ENCODE data around the gene SOX5.

SOX5 gene

GRCh38 chr12:23781118-23781517, 168.4 kb downstream of the SOX5 start:
- DNase-seq = no peak
- Histone ChIP-seq H2AFZ (ENCODE audit: low read depth, low read length) (no peak overlapping the region), H3K23ac (ENCODE audit: low read length in 2 of 2) (no peak overlapping the region), H3K27ac (ENCODE audit: low read length, poor library complexity, severe bottlenecking) (no peak overlapping the region), H3K14ac (ENCODE audit: low read length in 2 of 2) (no peak overlapping the region), H3K9ac (ENCODE audit: low read length) (no peak overlapping the region), H3K4ac (ENCODE audit: low read depth in 1 of 2, low read length in 2 of 2) (no peak overlapping the region), H3K9me3 (ENCODE audit: control insufficient read depth, low read length) (no peaks in the 10 kb centered on the region), H3K79me1 (replicated peaks; ENCODE audit: low read length, poor library complexity, severe bottlenecking) (no peaks in the 10 kb centered on the region), H3K4me1 (ENCODE audit: control insufficient read depth, insufficient read depth, low read depth, low read length) (no peaks in the 10 kb centered on the region), H4K8ac (ENCODE audit: low read length) (no peak overlapping the region), H2AK5ac (ENCODE audit: low read length, severe bottlenecking) (no peak overlapping the region), H4K91ac (ENCODE audit: low read length) (no peak overlapping the region), H3K18ac (ENCODE audit: low read depth in 1 of 2, low read length in 2 of 2) (no peak overlapping the region), H3K4me3 (ENCODE audit: insufficient read depth in 1 of 2, low read depth in 1 of 2, low read length in 2 of 2) (no peak overlapping the region), H3K27me3 (ENCODE audit: control insufficient read depth in 1 of 2, insufficient read depth in 1 of 2, low read length in 2 of 2) (no peaks in the 10 kb centered on the region), H2BK15ac (ENCODE audit: low read depth, poor library complexity, severe bottlenecking) (no peak overlapping the region), H2BK5ac (ENCODE audit: low read depth, low read length, poor library complexity, severe bottlenecking) (no peak overlapping the region), H3K4me2 (ENCODE audit: low read length, poor library complexity, severe bottlenecking) (no peak overlapping the region), H3K36me3 (ENCODE audit: control insufficient read depth in 1 of 2, insufficient read depth in 2 of 2, low read depth in 1 of 2, low read length in 2 of 2) (no peaks in the 10 kb centered on the region), H2BK120ac (ENCODE audit: low read depth, low read length) (no peak overlapping the region), H2BK12ac (ENCODE audit: low read length in 2 of 2) (no peak overlapping the region)
- WGBS = 100% methylated on average over 1 of the region's 1 CpG

DNA sequence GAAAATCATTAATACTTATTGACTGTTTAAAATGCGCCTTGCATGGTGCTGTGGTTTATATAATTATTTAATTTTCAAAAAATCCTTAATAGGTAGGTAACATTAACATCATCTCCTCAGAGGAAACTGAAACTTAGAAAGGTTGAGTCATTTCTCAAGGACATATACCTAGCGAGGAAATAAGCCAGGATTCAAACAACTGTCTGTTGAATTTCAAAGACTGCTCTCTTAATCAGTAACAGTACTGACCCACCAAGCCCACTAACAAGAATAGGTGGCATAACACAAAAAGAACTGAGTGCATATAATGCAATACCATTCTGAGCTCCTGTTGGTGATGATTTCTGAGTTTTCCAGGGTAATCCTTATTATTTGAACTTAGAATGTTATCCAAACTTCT, 174.3 kb downstream of the SOX5 start:
- Histone ChIP-seq H3K18ac (ENCODE audit: low read depth in 1 of 2, low read length in 2 of 2) (no peak overlapping the region), H3K4me3 (ENCODE audit: insufficient read depth in 1 of 2, low read depth in 1 of 2, low read length in 2 of 2) (no peak overlapping the region), H3K23ac (ENCODE audit: low read length in 2 of 2) (no peak overlapping the region), H3K14ac (ENCODE audit: low read length in 2 of 2) (no peak overlapping the region), H3K4ac (ENCODE audit: low read depth in 1 of 2, low read length in 2 of 2) (no peak overlapping the region), H2BK5ac (ENCODE audit: low read depth, low read length, poor library complexity, severe bottlenecking) (no peak overlapping the region), H3K9ac (ENCODE audit: low read length) (no peak overlapping the region), H3K9me3 (ENCODE audit: control insufficient read depth, low read length) (no peaks in the 10 kb centered on the region), H4K91ac (ENCODE audit: low read length) (no peak overlapping the region), H4K8ac (ENCODE audit: low read length) (no peak overlapping the region), H3K27me3 (ENCODE audit: control insufficient read depth in 1 of 2, insufficient read depth in 1 of 2, low read length in 2 of 2) (no peaks in the 10 kb centered on the region), H3K27ac (ENCODE audit: low read length, poor library complexity, severe bottlenecking) (no peak overlapping the region), H2AK5ac (ENCODE audit: low read length, severe bottlenecking) (no peak overlapping the region), H3K4me2 (ENCODE audit: low read length, poor library complexity, severe bottlenecking) (no peak overlapping the region), H2BK120ac (ENCODE audit: low read depth, low read length) (no peak overlapping the region), H2BK15ac (ENCODE audit: low read depth, poor library complexity, severe bottlenecking) (no peak overlapping the region), H3K36me3 (ENCODE audit: control insufficient read depth in 1 of 2, insufficient read depth in 2 of 2, low read depth in 1 of 2, low read length in 2 of 2) (no peaks in the 10 kb centered on the region), H2BK12ac (ENCODE audit: low read length in 2 of 2) (no peak overlapping the region), H3K4me1 (ENCODE audit: control insufficient read depth, insufficient read depth, low read depth, low read length) (no peaks in the 10 kb centered on the region), H2AFZ (ENCODE audit: low read depth, low read length) (no peak overlapping the region), H3K79me1 (replicated peaks; ENCODE audit: low read length, poor library complexity, severe bottlenecking) (no peaks in the 10 kb centered on the region)
- WGBS = 92% methylated on average over 1 of the region's 2 CpGs
- DNase-seq = no peak

- Histone ChIP-seq H3K79me1 (replicated peaks; ENCODE audit: low read length, poor library complexity, severe bottlenecking) (no peaks in the 10 kb centered on the region), H3K27me3 (ENCODE audit: control insufficient read depth in 1 of 2, insufficient read depth in 1 of 2, low read length in 2 of 2) (no peaks in the 10 kb centered on the region)
Observed at GRCh38 chr12:23771240-23771949, 178.1 kb downstream of the SOX5 start.

DNA sequence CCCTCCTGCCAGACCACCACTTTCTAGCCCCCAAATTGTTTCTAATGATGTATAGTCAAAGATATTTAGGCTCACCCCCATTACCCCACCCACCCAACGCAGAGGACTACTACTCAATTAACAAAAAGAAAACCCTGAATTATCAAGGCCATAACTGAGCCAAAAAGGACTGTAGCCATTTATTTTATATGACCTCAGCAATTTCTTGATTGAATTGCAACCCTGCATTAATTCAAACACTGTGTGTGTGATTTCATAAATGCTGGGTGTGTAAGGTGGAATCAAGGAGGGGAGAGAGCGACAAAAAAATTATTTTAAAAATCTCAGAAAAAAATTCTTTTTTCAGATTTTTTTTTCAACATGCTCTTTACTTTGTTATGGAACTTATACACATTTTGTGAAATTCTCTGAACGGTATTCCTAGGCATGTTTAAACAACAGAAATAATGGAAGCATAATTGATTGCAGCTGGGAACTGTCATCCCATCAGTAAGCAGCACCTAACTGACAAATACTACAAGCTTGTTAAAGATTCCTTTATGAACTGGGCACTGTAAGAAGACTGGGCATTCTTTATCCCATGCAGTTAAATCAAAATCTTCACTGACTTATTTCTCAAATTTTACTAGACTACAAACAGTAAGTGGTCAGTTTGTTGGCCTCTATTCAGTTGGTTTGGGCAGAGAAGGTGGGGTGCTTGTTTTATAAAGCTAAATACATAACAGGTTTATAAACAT, 179.1 kb downstream of the SOX5 start:
- Histone ChIP-seq H4K8ac (ENCODE audit: low read length) (no peak overlapping the region), H3K23ac (ENCODE audit: low read length in 2 of 2) (no peak overlapping the region)
- WGBS = 100% methylated on average over 1 of the region's 3 CpGs

More at GRCh38 chr12:23771240-23771949, 178.1 kb downstream of the SOX5 start:
- H2BK15ac ChIP-seq (ENCODE audit: low read depth, poor library complexity, severe bottlenecking) = no peak overlapping the region
- no peak overlapping the region for H2AFZ ChIP-seq (ENCODE audit: low read depth, low read length)
- H3K4me1 ChIP-seq (ENCODE audit: control insufficient read depth, insufficient read depth, low read depth, low read length) = no peaks in the 10 kb centered on the region
- H3K23ac ChIP-seq (ENCODE audit: low read length in 2 of 2) = no peak overlapping the region
- no peak for DNase-seq
- H4K91ac ChIP-seq (ENCODE audit: low read length) = no peak overlapping the region
- no peak overlapping the region for H3K14ac ChIP-seq (ENCODE audit: low read length in 2 of 2)
- no peak overlapping the region for H2BK5ac ChIP-seq (ENCODE audit: low read depth, low read length, poor library complexity, severe bottlenecking)
- H2AK5ac ChIP-seq (ENCODE audit: low read length, severe bottlenecking) = no peak overlapping the region
- H3K9me3 ChIP-seq (ENCODE audit: control insufficient read depth, low read length) = no peaks in the 10 kb centered on the region
- no peak overlapping the region for H3K9ac ChIP-seq (ENCODE audit: low read length)
- no peak overlapping the region for H2BK12ac ChIP-seq (ENCODE audit: low read length in 2 of 2)
- H4K8ac ChIP-seq (ENCODE audit: low read length) = no peak overlapping the region
- H3K4me3 ChIP-seq (ENCODE audit: insufficient read depth in 1 of 2, low read depth in 1 of 2, low read length in 2 of 2) = no peak overlapping the region
- H3K18ac ChIP-seq (ENCODE audit: low read depth in 1 of 2, low read length in 2 of 2) = no peak overlapping the region
- H2BK120ac ChIP-seq (ENCODE audit: low read depth, low read length) = no peak overlapping the region
- no peaks in the 10 kb centered on the region for H3K36me3 ChIP-seq (ENCODE audit: control insufficient read depth in 1 of 2, insufficient read depth in 2 of 2, low read depth in 1 of 2, low read length in 2 of 2)
- 91% methylated on average over 5 of the region's 5 CpGs for WGBS
- H3K27ac ChIP-seq (ENCODE audit: low read length, poor library complexity, severe bottlenecking) = no peak overlapping the region
- no peak overlapping the region for H3K4ac ChIP-seq (ENCODE audit: low read depth in 1 of 2, low read length in 2 of 2)
- no peak overlapping the region for H3K4me2 ChIP-seq (ENCODE audit: low read length, poor library complexity, severe bottlenecking)

More for the DNA sequence above, 179.1 kb downstream of the SOX5 start:
- Histone ChIP-seq H2AK5ac (ENCODE audit: low read length, severe bottlenecking) (no peak overlapping the region), H2BK15ac (ENCODE audit: low read depth, poor library complexity, severe bottlenecking) (no peak overlapping the region), H4K91ac (ENCODE audit: low read length) (no peak overlapping the region), H3K27me3 (ENCODE audit: control insufficient read depth in 1 of 2, insufficient read depth in 1 of 2, low read length in 2 of 2) (no peaks in the 10 kb centered on the region), H3K9me3 (ENCODE audit: control insufficient read depth, low read length) (no peaks in the 10 kb centered on the region), H3K4me1 (ENCODE audit: control insufficient read depth, insufficient read depth, low read depth, low read length) (no peaks in the 10 kb centered on the region), H3K18ac (ENCODE audit: low read depth in 1 of 2, low read length in 2 of 2) (no peak overlapping the region), H2BK120ac (ENCODE audit: low read depth, low read length) (no peak overlapping the region), H3K9ac (ENCODE audit: low read length) (no peak overlapping the region), H2BK12ac (ENCODE audit: low read length in 2 of 2) (no peak overlapping the region), H3K14ac (ENCODE audit: low read length in 2 of 2) (no peak overlapping the region), H3K27ac (ENCODE audit: low read length, poor library complexity, severe bottlenecking) (no peak overlapping the region), H3K4me3 (ENCODE audit: insufficient read depth in 1 of 2, low read depth in 1 of 2, low read length in 2 of 2) (no peak overlapping the region), H3K4ac (ENCODE audit: low read depth in 1 of 2, low read length in 2 of 2) (no peak overlapping the region), H3K79me1 (replicated peaks; ENCODE audit: low read length, poor library complexity, severe bottlenecking) (no peaks in the 10 kb centered on the region), H3K36me3 (ENCODE audit: control insufficient read depth in 1 of 2, insufficient read depth in 2 of 2, low read depth in 1 of 2, low read length in 2 of 2) (no peaks in the 10 kb centered on the region), H2BK5ac (ENCODE audit: low read depth, low read length, poor library complexity, severe bottlenecking) (no peak overlapping the region), H3K4me2 (ENCODE audit: low read length, poor library complexity, severe bottlenecking) (no peak overlapping the region), H2AFZ (ENCODE audit: low read depth, low read length) (no peak overlapping the region)
- no peak for DNase-seq
